CD8-positive, alpha-beta memory T cell (primary cell): ENCODE results near the gene PLS3. TPM values are rescaled to one million over a fixed set of nuclear protein-coding genes. Genes with fewer than 3 reads are reported as not detected.

ENCODE experiments used
- CTCF ChIA-PET: fragments of 350-600 bp; sonication (Branson Sonifier 250); formaldehyde crosslinking; loops from one replicate; lab custom pipeline; 2021; ENCODE audit warnings: antibody characterized with exemption; lab: Charles Lee
- POLR2A ChIA-PET: fragments of 350-600 bp; sonication (Branson Sonifier 250); formaldehyde crosslinking; loops from one replicate; lab custom pipeline; 2021; ENCODE audit warnings: antibody characterized with exemption; lab: Charles Lee
- DNase-seq, 5 donors: peaks; one replicate each; pipeline versions ENCODE4 v3.0.0 to v3.0.0-alpha.2; 2020 to 2022; ENCODE audit warnings: mixed read lengths in 1 of 5
- H3K27ac ChIP-seq: one replicate; pipeline ENCODE4 v1.7.0; 2013; ENCODE audit warnings: low read depth, mild to moderate bottlenecking, low read length, moderate library complexity
- H3K27me3 ChIP-seq: 2 replicates; pipeline ENCODE4 v1.7.0; 2013; ENCODE audit warnings: low read length, mild to moderate bottlenecking; ENCODE audit not compliant: insufficient read depth, poor library complexity, severe bottlenecking
- H3K36me3 ChIP-seq: 2 replicates; pipeline ENCODE4 v1.7.0; 2013; ENCODE audit warnings: mild to moderate bottlenecking, low read length, moderate library complexity; ENCODE audit not compliant: insufficient read depth
- H3K4me1 ChIP-seq: 2 replicates; pipeline ENCODE4 v1.7.0; 2013; ENCODE audit warnings: mild to moderate bottlenecking, low read length, moderate library complexity; ENCODE audit not compliant: insufficient read depth
- H3K4me3 ChIP-seq: 2 replicates; pipeline ENCODE4 v1.7.0; 2013; ENCODE audit warnings: mild to moderate bottlenecking, low read length
- H3K9me3 ChIP-seq: 2 replicates; pipeline ENCODE4 v1.7.0; 2013; ENCODE audit warnings: mild to moderate bottlenecking, low read length
- H3K27ac Mint-ChIP-seq, 8 donors: one replicate each; pipeline ENCODE4 v1.8.0; 2020 to 2021; ENCODE audit warnings: mixed read lengths in 8 of 8, mild to moderate bottlenecking in 6 of 8, inconsistent platforms in 3 of 8, moderate library complexity in 3 of 8
- H3K27me3 Mint-ChIP-seq, 2 donors: one replicate each; pipeline ENCODE4 v1.8.0; 2020 to 2021; ENCODE audit warnings: mixed read lengths in 2 of 2, mild to moderate bottlenecking in 1 of 2, moderate library complexity in 1 of 2
- H3K36me3 Mint-ChIP-seq, 3 donors: one replicate each; pipeline ENCODE4 v1.8.0; 2020 to 2021; ENCODE audit warnings: mixed read lengths in 3 of 3, inconsistent platforms in 1 of 3, mild to moderate bottlenecking in 1 of 3
- H3K4me1 Mint-ChIP-seq, 3 donors: one replicate each; pipeline ENCODE4 v1.8.0; 2020 to 2021; ENCODE audit warnings: mixed read lengths in 3 of 3, inconsistent platforms in 1 of 3, mild to moderate bottlenecking in 1 of 3
- H3K4me3 Mint-ChIP-seq, 7 donors: one replicate each; pipeline ENCODE4 v1.8.0; 2020 to 2021; ENCODE audit warnings: mixed read lengths in 7 of 7, mild to moderate bottlenecking in 6 of 7, moderate library complexity in 4 of 7, inconsistent platforms in 2 of 7
- H3K9me3 Mint-ChIP-seq, 5 donors: one replicate each; pipeline ENCODE4 v1.8.0; 2020 to 2022; ENCODE audit warnings: mixed read lengths in 5 of 5, mild to moderate bottlenecking in 3 of 5, moderate library complexity in 2 of 5, inconsistent platforms in 1 of 5
- polyA plus RNA-seq: library from polyadenylated mRNA; unstranded; fragments of 300-500 nt; fragmentation: Illumina TruSeq; gene quantifications from one replicate; pipeline ENCODE4 v1.2.3, GENCODE V29; 2021
- total RNA-seq, 2 experiments: library from RNA; stranded (reverse); gene quantifications; one replicate each; pipeline ENCODE4 v1.2.3, GENCODE V29; 2021

Gene PLS3
- total and polyA plus RNA-seq, 3 experiments from 2014 or later: 0.51 to 0.66 TPM; not detected in 1

DNA sequence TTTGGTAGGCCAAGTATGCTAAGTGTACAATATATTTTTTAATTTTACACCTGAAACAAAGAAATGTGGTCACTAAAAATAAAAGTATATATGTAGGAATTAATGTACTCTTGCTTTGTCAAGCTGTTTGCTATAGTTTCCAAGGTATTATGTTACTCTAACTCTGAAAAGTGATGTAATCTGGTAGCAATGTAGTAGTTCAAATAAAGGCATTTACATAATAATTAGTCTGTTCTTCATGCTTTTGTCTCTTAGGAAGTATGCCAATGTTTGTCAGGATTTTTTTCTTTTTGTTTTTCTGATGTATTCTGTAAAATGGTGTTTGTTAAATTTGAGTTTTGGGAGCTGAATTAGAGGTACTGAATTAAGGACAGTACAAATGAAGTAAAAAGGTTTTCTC is 89.5 kb downstream of the PLS3 start:
- Mint-ChIP-seq H3K36me3 (no peaks in the 10 kb centered on the region), H3K27me3 (peaks cover 0 to 4% of the 10 kb centered on the region in 2 donors), H3K27ac (no peak overlapping the region), H3K9me3 (peaks cover 0 to 2% (median 0%) of the 10 kb centered on the region in 5 donors), H3K4me3 (no peak overlapping the region), H3K4me1 (no peaks in the 10 kb centered on the region)
- Histone ChIP-seq H3K4me3 (no peak overlapping the region), H3K4me1 (no peaks in the 10 kb centered on the region), H3K27me3 (no peaks in the 10 kb centered on the region), H3K36me3 (no peaks in the 10 kb centered on the region), H3K9me3 (no peaks in the 10 kb centered on the region), H3K27ac (no peak overlapping the region)
- DNase-seq: no peak
- ChIA-PET POLR2A (no interaction called here), CTCF (no interaction called here)

DNA sequence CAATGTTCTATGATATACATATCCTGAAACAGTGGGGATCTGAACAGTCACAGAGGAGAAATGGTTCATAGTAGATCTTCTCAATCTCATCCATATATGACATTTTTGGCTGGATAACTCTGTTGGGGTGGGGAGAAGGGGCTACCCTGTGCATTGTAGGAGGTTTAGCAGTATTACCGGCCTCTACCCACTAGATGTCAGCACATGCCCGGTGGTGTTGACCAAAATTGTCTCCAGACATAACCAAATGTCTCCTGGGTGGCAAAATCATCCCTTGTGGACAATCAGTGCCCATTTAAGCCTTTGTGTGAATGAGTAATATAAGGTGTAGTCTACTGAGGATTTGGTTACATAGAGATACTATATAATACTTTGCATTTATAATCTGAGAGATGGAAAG is 89.9 kb downstream of the PLS3 start:
- no peak overlapping the region for H3K27ac Mint-ChIP-seq
- ChIA-PET POLR2A (no interaction called here), CTCF (no interaction called here)
- no peaks in the 10 kb centered on the region for H3K27me3 ChIP-seq
- no peaks in the 10 kb centered on the region for H3K9me3 ChIP-seq
- H3K36me3 Mint-ChIP-seq: no peaks in the 10 kb centered on the region
- peaks cover 0 to 2% (median 0%) of the 10 kb centered on the region in 5 donors for H3K9me3 Mint-ChIP-seq
- H3K4me3 ChIP-seq: no peak overlapping the region
- H3K4me1 ChIP-seq: no peaks in the 10 kb centered on the region
- no peaks in the 10 kb centered on the region for H3K4me1 Mint-ChIP-seq
- DNase-seq: no peak
- H3K36me3 ChIP-seq: no peaks in the 10 kb centered on the region
- no peak overlapping the region for H3K4me3 Mint-ChIP-seq
- no peak overlapping the region for H3K27ac ChIP-seq
- peaks cover 0 to 4% of the 10 kb centered on the region in 2 donors for H3K27me3 Mint-ChIP-seq

DNA sequence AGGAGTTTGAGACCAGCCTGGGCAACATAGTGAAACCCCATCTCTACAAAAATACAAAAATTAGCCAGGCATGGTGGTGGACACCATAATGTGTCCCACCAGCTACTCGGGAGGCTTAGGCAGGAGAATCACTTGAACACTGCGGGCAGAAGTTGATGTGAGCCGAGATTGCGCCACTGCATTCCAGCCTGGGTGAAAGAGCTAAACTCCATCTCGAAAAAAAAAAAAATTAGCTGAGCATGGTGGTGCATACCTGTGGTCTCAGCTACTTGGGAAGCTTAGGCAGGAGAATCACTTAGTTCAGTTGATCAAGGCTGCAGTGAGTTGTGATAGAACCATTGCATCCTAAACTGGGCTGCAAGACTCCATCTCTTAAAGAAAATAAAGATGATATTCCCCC is 91.2 kb downstream of the PLS3 start:
- no peak overlapping the region for H3K4me3 ChIP-seq
- H3K4me1 ChIP-seq: no peaks in the 10 kb centered on the region
- H3K27me3 ChIP-seq: no peaks in the 10 kb centered on the region
- no peaks in the 10 kb centered on the region for H3K36me3 Mint-ChIP-seq
- DNase-seq: no peak
- no peaks in the 10 kb centered on the region for H3K4me1 Mint-ChIP-seq
- H3K27me3 Mint-ChIP-seq: peaks cover 0 to 6% of the 10 kb centered on the region in 2 donors
- peaks cover 0 to 2% (median 0%) of the 10 kb centered on the region in 5 donors for H3K9me3 Mint-ChIP-seq
- no peaks in the 10 kb centered on the region for H3K9me3 ChIP-seq
- H3K4me3 Mint-ChIP-seq: no peak overlapping the region
- ChIA-PET POLR2A (no interaction called here), CTCF (no interaction called here)
- no peak overlapping the region for H3K27ac ChIP-seq
- no peak overlapping the region for H3K27ac Mint-ChIP-seq
- no peaks in the 10 kb centered on the region for H3K36me3 ChIP-seq

DNA sequence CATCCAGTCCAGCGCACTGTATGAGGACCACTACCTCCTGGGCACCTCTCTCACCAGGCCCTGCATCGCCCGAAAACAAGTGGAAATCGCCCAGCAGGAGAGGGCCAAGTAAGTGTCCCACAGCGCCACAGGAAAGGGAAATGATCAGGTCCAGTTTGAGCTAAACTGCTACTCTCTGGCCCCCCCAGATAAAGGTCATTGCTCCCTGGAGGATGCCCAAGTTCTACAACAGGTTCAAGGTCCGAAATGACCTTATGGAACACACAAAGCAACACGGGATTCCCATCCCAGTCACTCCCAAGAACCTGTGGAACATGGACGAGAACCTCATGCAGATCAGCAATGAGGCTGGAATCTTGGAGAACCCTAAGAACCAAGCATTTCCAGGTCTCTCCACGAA is 104.1 kb downstream of the PLS3 start:
- H3K4me3 Mint-ChIP-seq: no peak overlapping the region
- no peak overlapping the region for H3K4me3 ChIP-seq
- H3K27ac Mint-ChIP-seq: no peak overlapping the region
- no peak overlapping the region for H3K27ac ChIP-seq
- H3K36me3 Mint-ChIP-seq: no peaks in the 10 kb centered on the region
- no peaks in the 10 kb centered on the region for H3K4me1 Mint-ChIP-seq
- H3K9me3 ChIP-seq: no peaks in the 10 kb centered on the region
- no peaks in the 10 kb centered on the region for H3K27me3 ChIP-seq
- POLR2A ChIA-PET: no interaction called here
- DNase-seq: no peak
- H3K27me3 Mint-ChIP-seq: peaks cover 0 to 2% of the 10 kb centered on the region in 2 donors
- CTCF ChIA-PET: no interaction called here
- peaks cover 0 to 3% (median 0%) of the 10 kb centered on the region in 5 donors for H3K9me3 Mint-ChIP-seq
- no peaks in the 10 kb centered on the region for H3K36me3 ChIP-seq
- no peaks in the 10 kb centered on the region for H3K4me1 ChIP-seq

DNA sequence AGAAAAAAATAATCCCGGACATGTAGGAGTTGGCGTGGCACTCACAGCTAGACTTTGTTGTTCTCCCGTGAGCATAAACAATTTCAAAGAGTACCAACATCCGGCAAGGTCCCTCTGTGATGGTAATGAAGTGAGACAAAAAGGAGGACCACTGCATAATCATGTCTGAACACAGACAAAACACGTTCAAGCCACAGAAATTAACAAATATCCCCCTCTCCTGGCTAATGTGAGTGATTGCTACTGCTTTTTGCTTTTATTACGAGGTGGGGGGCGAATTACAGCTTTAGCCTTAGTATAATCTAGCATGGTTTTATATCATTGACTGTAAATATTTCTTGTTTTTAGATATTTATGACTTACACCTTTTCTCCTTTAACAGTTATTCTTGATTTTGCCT is 118.5 kb downstream of the PLS3 start:
- DNase-seq: no peak
- no peak overlapping the region for H3K27ac Mint-ChIP-seq
- H3K27me3 Mint-ChIP-seq: peaks cover 0 to 3% of the 10 kb centered on the region in 2 donors
- no peak overlapping the region for H3K27ac ChIP-seq
- H3K4me1 Mint-ChIP-seq: peaks cover 0 to 2% (median 0%) of the 10 kb centered on the region in 3 donors
- H3K36me3 ChIP-seq: no peaks in the 10 kb centered on the region
- no peaks in the 10 kb centered on the region for H3K9me3 Mint-ChIP-seq
- no peak overlapping the region for H3K4me3 ChIP-seq
- H3K9me3 ChIP-seq: no peaks in the 10 kb centered on the region
- no peak overlapping the region for H3K4me3 Mint-ChIP-seq
- H3K4me1 ChIP-seq: no peaks in the 10 kb centered on the region
- H3K36me3 Mint-ChIP-seq: no peaks in the 10 kb centered on the region
- POLR2A ChIA-PET: no interaction called here
- CTCF ChIA-PET: interaction anchor here (1.0 kb wide), 1 partner anchor 14 kb away, joined by 3 read pairs; no protein-coding TSS in a partner anchor
- no peaks in the 10 kb centered on the region for H3K27me3 ChIP-seq

DNA sequence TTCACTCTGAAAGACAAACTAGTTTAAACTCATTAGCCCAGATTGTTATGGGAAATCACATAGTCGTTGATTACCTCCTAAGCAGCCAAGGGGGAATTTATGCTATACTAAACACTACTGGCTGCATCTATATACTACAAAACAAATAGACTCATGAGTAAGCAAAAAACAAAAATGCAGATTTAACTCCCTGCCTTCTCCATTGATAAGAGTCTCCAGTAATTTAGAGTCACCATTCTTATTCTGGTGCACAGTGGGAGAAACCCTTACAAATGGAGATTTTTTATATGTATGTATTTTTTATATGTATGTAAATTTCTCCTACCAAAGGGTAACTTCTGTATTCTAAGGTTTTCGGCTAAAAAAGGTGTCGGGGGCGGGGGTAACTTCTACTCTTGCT is 126.6 kb downstream of the PLS3 start:
- DNase-seq: no peak
- Histone ChIP-seq H3K4me3 (no peak overlapping the region), H3K36me3 (no peaks in the 10 kb centered on the region), H3K4me1 (no peaks in the 10 kb centered on the region), H3K27me3 (no peaks in the 10 kb centered on the region), H3K9me3 (no peaks in the 10 kb centered on the region), H3K27ac (no peak overlapping the region)
- no peaks in the 10 kb centered on the region for H3K36me3 Mint-ChIP-seq
- POLR2A ChIA-PET: no interaction called here
- no peak overlapping the region for H3K4me3 Mint-ChIP-seq
- no peaks in the 10 kb centered on the region for H3K4me1 Mint-ChIP-seq
- H3K27me3 Mint-ChIP-seq: peaks cover 0 to 1% of the 10 kb centered on the region in 2 donors
- H3K9me3 Mint-ChIP-seq: peaks cover 0 to 2% (median 0%) of the 10 kb centered on the region in 5 donors
- H3K27ac Mint-ChIP-seq: no peak overlapping the region
- CTCF ChIA-PET: no interaction called here

DNA sequence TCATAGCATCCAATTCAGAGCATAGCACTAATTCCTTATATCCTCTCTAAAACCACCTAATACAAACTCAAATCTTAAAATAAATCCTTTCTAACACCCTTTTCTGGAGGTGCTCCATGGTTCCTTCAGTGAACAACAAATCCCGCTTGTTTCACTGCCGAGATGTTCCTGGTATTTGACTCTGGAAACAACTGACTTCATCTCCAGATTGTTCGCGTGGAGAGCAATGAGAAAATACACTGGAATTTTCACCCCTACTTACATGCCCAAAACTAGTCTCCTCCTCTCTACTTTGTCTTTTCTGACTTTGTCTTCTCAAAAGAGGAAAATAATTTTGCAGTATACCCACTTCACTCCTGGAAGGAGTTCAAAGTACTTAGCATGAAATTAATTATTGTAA is 129.0 kb downstream of the PLS3 start:
- H3K27ac ChIP-seq: no peak overlapping the region
- Mint-ChIP-seq H3K4me3 (no peak overlapping the region), H3K4me1 (no peaks in the 10 kb centered on the region), H3K36me3 (no peaks in the 10 kb centered on the region), H3K27ac (peak overlapping the region in 1 of 8 donors; percentile 43), H3K9me3 (peaks cover 0 to 2% (median 0%) of the 10 kb centered on the region in 5 donors), H3K27me3 (peaks cover 0 to 9% of the 10 kb centered on the region in 2 donors)
- H3K4me1 ChIP-seq: no peaks in the 10 kb centered on the region
- ChIA-PET POLR2A (no interaction called here), CTCF (no interaction called here)
- DNase-seq: no peak
- H3K4me3 ChIP-seq: no peak overlapping the region
- H3K27me3 ChIP-seq: no peaks in the 10 kb centered on the region
- no peaks in the 10 kb centered on the region for H3K36me3 ChIP-seq
- no peaks in the 10 kb centered on the region for H3K9me3 ChIP-seq

DNA sequence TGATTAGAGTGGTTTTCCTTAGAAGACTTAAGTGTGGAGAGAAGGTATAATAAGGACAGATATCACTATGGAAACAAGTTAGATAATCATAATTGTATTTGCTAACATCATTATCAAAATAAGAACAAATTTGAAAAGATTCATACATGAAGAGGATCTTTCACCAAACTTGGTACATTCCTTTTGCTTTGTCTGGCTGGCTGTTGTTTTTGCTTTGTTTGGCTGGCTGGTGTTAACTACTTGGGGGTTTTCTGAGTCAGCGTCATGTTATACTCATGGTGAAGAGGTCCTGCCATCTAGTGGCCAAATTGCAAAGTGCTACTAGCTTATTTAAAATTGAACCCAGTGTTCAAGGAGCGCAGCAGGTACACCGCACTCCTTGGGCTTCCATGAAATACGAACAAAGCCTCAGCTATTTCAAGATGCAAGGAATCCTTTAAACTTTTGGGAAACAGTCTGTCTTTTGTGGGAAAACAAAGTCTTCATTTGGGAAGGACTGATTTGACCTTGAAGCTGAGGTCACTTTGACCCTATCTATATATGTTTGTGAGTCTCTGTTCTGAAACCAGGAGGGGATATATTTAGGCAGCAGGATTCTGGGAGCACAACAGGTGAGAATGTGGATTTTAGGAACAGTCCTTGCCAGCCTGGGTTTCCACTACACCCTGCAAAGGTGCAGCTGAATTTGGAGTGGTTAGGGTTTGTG is 129.7 kb downstream of the PLS3 start:
- CTCF ChIA-PET: no interaction called here
- Histone ChIP-seq H3K36me3 (no peaks in the 10 kb centered on the region), H3K4me1 (no peaks in the 10 kb centered on the region), H3K4me3 (no peak overlapping the region), H3K27me3 (no peaks in the 10 kb centered on the region), H3K27ac (no peak overlapping the region), H3K9me3 (no peaks in the 10 kb centered on the region)
- Mint-ChIP-seq H3K36me3 (no peaks in the 10 kb centered on the region), H3K27me3 (peaks cover 0 to 10% of the 10 kb centered on the region in 2 donors), H3K4me1 (no peaks in the 10 kb centered on the region), H3K4me3 (no peak overlapping the region), H3K27ac (no peak overlapping the region), H3K9me3 (peaks cover 0 to 2% (median 0%) of the 10 kb centered on the region in 5 donors)
- DNase-seq: peak in 1 of 5 donors; percentile 21
- POLR2A ChIA-PET: no interaction called here
